Esophagus muscularis mucosa (tissue), 3 donors: ENCODE measurements around the gene KBTBD2.
"Not testable (repeated sequence)": the region's sequence is repeated elsewhere in the genome, so short reads cannot be mapped to it uniquely, and the experiment has no call there.

Experiments used
- CTCF ChIP-seq, 3 experiments: fragments of 200-600 bp in 2 of 3; fragments of 450-650 bp in 1 of 3; sonication (generic) in 2 of 3; IDR thresholded peaks; one replicate each; pipeline ENCODE4 v1.5.1; 2017 to 2019; ENCODE audit warnings: antibody characterized with exemption in 3 of 3, mild to moderate bottlenecking in 2 of 3, moderate library complexity in 1 of 3
- POLR2AphosphoS5 ChIP-seq, 2 donors: sonication (generic); formaldehyde crosslinking; IDR thresholded peaks; one replicate each; pipeline ENCODE4 v1.6.1; 2017; ENCODE audit warnings: antibody characterized with exemption in 2 of 2

- TF ChIP-seq POLR2AphosphoS5, CTCF (IDR thresholded peaks at IDR 0.05): not testable (repeated sequence)
Observed at GRCh38 chr7:32843763-32844162, 47.8 kb downstream of the KBTBD2 start.
